Activated CD8-positive, alpha-beta memory T cell treated with anti-CD3 and anti-CD28 coated beads for 1 hour (primary cell): ENCODE results near the gene CD68.

Experiments used
- DNase-seq, 2 donors: peaks; one replicate each; pipeline ENCODE4 v3.0.0-alpha.2; 2020; ENCODE audit warnings: low read depth in 1 of 2; ENCODE audit errors: extremely low read depth in 1 of 2

The CD68 gene

GRCh38 chr17:7559320-7560171 is 19.9 kb upstream of the CD68 start:
- DNase-seq: no peak

- DNase-seq: no peak
These were observed 19.0 kb upstream of the CD68 start for GRCh38 chr17:7560172-7561027.

GRCh38 chr17:7561028-7561575 is 18.3 kb upstream of the CD68 start:
- DNase-seq: peak; percentile 56 to 74

- DNase-seq: peak; percentile 59 to 87
These were observed 17.7 kb upstream of the CD68 start, which contains the start of gene SENP3 for GRCh38 chr17:7561589-7562207. SENP3 (plus strand) TSS chr17:7561919; CDS start chr17:7563077, 1,158 bp downstream.

GRCh38 chr17:7562208-7562605 is 17.2 kb upstream of the CD68 start:
- DNase-seq: no peak

- no peak for DNase-seq
These were observed 16.1 kb upstream of the CD68 start for GRCh38 chr17:7563115-7563869.

GRCh38 chr17:7569571-7569970 is 9.9 kb upstream of the CD68 start:
- no peak for DNase-seq

- DNase-seq: no peak
These were observed 9.1 kb upstream of the CD68 start for GRCh38 chr17:7570351-7570750.

GRCh38 chr17:7572338-7572587 is 7.2 kb upstream of the CD68 start:
- no peak for DNase-seq

- peak; percentile 98 to 100 for DNase-seq
These were observed 6.7 kb upstream of the CD68 start for GRCh38 chr17:7572588-7573323.

GRCh38 chr17:7573324-7574080 is 5.9 kb upstream of the CD68 start:
- DNase-seq: peak; percentile 81 to 87

- DNase-seq: no peak
These were observed 5.1 kb upstream of the CD68 start for GRCh38 chr17:7574176-7574953.

- DNase-seq: no peak
These were observed 4.0 kb upstream of the CD68 start for GRCh38 chr17:7575481-7575883.

- DNase-seq: no peak
These were observed 3.5 kb upstream of the CD68 start for GRCh38 chr17:7575959-7576358.

- DNase-seq: no peak
These were observed 3.0 kb upstream of the CD68 start for GRCh38 chr17:7576432-7576937.

- no peak for DNase-seq
These were observed 1.9 kb upstream of the CD68 start for GRCh38 chr17:7577327-7578199.
